ENCODE data around the gene CCPG1.

- TF ChIP-seq CTCF (conservative IDR thresholded peaks at IDR 0.05; ENCODE audit: low read length), result peak; percentile 62
- TF ChIP-seq EZH2phosphoT487 (IDR thresholded peaks at IDR 0.05; ENCODE audit: borderline replicate concordance, low read depth, low read length), result no peak
Observed at GRCh38 chr15:55408012-55408928, at the start of gene CCPG1, which contains the start of gene PIERCE2.

All from OCI-LY7 (cell line).